ENCODE measurements around the gene NECAP2.
"Not testable (repeated sequence)": the region's sequence is repeated elsewhere in the genome, so short reads cannot be mapped to it uniquely, and the experiment has no call there.

GRCh38 chr1:16498047-16498446 is 57.5 kb downstream of the NECAP2 start:
- not testable (repeated sequence) for TF ChIP-seq CTCF (IDR thresholded peaks at IDR 0.05 in 8 of 11, conservative IDR thresholded peaks at IDR 0.05 in 3 of 11); POLR2A (IDR thresholded peaks at IDR 0.05); POLR2AphosphoS5 (IDR thresholded peaks at IDR 0.05)
